Neural crest cell (in vitro differentiated cells): ENCODE data around the gene SAXO2. TPM values are rescaled to one million over a fixed set of nuclear protein-coding genes. Genes with fewer than 3 reads are reported as not detected.
"Not testable (repeated sequence)": the region's sequence is repeated elsewhere in the genome, so short reads cannot be mapped to it uniquely, and the experiment has no call there.

Source experiments
- DNase-seq: peaks from one replicate; pipeline ENCODE4 v3.0.0; 2021; ENCODE audit warnings: low read depth, mixed read lengths, low spot score
- H3K27ac Mint-ChIP-seq: one replicate; pipeline ENCODE4 v1.8.0; 2021; ENCODE audit warnings: mild to moderate bottlenecking, mixed read lengths; ENCODE audit not compliant: unreplicated experiment
- H3K27me3 Mint-ChIP-seq: 2 replicates; pipeline ENCODE4 v1.8.0; 2021; ENCODE audit warnings: low read depth, mild to moderate bottlenecking, mixed read lengths
- H3K36me3 Mint-ChIP-seq: 2 replicates; pipeline ENCODE4 v1.8.0; 2021; ENCODE audit warnings: low read depth, mild to moderate bottlenecking, mixed read lengths
- H3K4me1 Mint-ChIP-seq: 2 replicates; pipeline ENCODE4 v1.8.0; 2021; ENCODE audit warnings: mixed read lengths
- H3K4me3 Mint-ChIP-seq: one replicate; pipeline ENCODE4 v1.8.0; 2021; ENCODE audit warnings: mild to moderate bottlenecking, mixed read lengths
- H3K9me3 Mint-ChIP-seq: 2 replicates; pipeline ENCODE4 v1.8.0; 2021; ENCODE audit warnings: mixed read lengths
- total RNA-seq: library from RNA; stranded (reverse); gene quantifications from 2 replicates; pipeline ENCODE4 v1.2.1, GENCODE V29; 2021

Gene SAXO2
- total RNA-seq, 1 donor from 2014 or later: 3.9 TPM

DNA sequence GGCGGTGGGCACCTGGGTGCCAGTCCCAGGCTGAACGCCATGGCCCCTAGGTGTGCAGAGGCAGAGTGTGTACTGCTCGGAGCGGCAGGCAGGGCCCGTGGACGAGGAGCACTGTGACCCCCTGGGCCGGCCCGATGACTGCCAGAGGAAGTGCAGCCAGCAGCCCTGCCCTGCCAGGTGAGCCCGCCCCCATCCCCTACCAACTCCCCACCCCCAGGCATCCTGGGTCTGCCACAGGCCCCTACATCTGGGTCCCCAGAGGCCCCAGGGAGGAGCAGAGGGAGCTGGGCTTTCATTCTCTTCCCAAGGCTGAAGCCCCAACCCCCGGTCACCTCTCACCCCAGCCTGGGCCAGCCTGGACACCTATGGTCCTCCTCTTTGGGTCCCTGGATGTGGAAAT, 63.0 kb downstream of the SAXO2 start:
- H3K36me3 Mint-ChIP-seq, H3K4me3 Mint-ChIP-seq, H3K9me3 Mint-ChIP-seq, H3K27ac Mint-ChIP-seq, H3K4me1 Mint-ChIP-seq, DNase-seq, H3K27me3 Mint-ChIP-seq: not testable (repeated sequence)

DNA sequence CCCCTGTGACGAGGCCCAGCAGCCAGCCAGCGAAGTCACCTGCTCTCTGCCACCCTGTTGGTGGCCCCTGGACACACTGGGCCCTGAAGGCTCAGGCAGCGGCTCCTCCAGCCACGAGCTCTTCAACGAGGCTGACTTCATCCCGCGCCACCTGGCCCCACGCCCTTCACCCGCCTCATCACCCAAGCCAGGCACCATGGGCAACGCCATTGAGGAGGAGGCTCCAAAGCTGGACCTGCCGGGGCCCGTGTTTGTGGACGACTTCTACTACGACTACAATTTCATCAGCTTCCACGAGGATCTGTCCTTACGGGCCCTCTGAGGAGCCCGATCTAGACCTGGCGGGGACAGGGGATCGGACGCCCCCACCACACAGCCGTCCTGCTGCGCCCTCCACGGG, 64.3 kb downstream of the SAXO2 start:
- not testable (repeated sequence) for DNase-seq, H3K4me3 Mint-ChIP-seq, H3K27ac Mint-ChIP-seq, H3K4me1 Mint-ChIP-seq, H3K27me3 Mint-ChIP-seq, H3K36me3 Mint-ChIP-seq, H3K9me3 Mint-ChIP-seq

DNA sequence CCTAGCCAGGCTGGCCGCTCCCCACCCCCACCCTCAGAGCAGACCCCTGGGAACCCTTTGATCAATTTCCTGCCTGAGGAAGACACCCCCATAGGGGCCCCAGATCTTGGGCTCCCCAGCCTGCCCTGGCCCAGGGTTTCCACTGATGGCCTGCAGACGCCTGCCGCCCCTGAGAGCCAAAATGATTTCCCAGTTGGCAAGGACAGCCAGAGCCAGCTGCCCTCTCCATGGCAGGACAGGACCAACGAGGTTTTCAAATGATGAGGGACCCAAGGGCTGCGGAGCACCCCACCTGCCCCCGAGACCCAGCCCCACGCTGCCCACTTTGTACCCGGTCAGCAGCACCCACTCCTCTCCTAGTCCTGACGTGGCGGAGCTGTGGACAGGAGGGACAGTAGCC, 64.8 kb downstream of the SAXO2 start:
- not testable (repeated sequence) for H3K27ac Mint-ChIP-seq, H3K4me1 Mint-ChIP-seq, H3K36me3 Mint-ChIP-seq, H3K4me3 Mint-ChIP-seq, H3K9me3 Mint-ChIP-seq, DNase-seq, H3K27me3 Mint-ChIP-seq

DNA sequence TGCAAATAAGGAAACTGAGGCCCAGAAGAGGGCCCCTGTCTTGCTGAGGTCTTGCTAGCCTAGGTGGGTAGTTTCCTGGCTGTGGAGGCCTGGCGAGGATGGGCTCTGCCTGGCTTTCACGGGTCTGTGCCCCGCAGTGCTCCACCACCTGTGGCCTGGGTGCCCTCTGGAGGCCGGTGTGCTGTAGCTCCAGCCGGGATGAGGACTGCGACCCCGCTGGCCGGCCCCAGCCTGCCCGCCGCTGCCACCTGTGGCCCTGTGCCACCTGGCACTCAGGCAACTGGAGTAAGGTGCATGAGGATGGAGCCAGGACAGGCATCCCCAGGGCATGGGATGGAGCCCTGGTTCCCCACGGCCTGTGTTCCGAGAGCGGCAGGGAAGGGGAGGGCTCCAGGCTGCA, 66.4 kb downstream of the SAXO2 start:
- H3K9me3 Mint-ChIP-seq, H3K4me1 Mint-ChIP-seq, H3K4me3 Mint-ChIP-seq, H3K27ac Mint-ChIP-seq, H3K36me3 Mint-ChIP-seq, H3K27me3 Mint-ChIP-seq, DNase-seq: not testable (repeated sequence)

DNA sequence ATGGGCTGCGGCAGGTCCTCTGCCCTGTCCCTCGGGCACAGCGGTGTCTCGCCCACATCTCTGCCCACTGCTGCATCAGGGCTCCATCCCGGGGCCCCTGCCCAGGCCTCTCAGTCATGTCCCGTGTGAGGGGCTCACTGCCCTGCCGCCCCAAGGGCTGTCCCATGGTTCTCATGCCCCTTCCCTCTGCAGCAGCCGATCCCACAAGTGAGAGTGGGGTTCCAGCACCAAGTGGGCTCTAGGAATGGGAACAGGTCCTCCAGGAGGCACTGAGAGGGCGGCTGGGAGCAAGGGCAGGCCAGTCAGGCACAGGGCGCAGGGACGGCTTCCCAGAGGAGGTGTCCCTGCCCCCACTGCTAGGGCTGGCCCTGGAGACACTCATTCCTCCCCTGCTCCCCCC, 68.3 kb downstream of the SAXO2 start:
- H3K9me3 Mint-ChIP-seq, DNase-seq, H3K4me1 Mint-ChIP-seq, H3K27me3 Mint-ChIP-seq, H3K27ac Mint-ChIP-seq, H3K4me3 Mint-ChIP-seq, H3K36me3 Mint-ChIP-seq: not testable (repeated sequence)

DNA sequence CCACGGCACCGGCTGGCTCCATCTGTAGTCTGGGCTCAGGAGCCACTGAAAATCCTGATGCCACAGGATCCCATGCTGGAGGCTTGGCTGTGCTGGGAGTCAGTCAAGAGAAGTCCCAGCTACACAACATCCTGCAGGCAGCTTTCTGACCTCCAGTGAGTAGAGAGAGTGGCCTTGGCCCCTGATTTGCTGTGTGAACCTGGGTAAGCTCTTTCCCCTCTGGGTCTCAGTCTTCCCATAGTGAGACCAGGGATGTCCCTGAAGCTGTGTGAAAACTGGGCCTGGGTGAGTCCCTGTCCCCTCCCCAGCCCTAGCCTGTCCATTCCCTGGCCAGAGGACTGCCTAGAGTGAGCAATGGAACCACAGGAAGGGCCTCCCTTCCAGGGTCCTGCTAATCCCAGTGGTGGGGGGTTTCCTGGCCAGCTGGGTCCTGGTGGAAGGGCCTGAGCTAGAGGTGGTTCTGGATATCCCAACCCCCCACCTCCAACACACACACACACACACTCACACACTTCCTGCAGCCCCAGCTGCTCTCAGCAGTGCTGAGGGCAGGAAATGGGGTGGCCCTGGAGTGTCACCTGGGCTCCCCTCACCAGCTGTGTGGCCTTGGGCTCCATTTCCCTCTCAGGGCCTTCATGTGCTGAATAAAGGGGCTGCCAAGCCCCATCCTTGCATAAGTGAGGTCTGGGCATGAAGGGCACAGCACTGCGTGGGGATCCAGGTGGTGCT, 69.1 kb downstream of the SAXO2 start:
- H3K9me3 Mint-ChIP-seq, H3K4me3 Mint-ChIP-seq, H3K27ac Mint-ChIP-seq, DNase-seq, H3K4me1 Mint-ChIP-seq, H3K27me3 Mint-ChIP-seq, H3K36me3 Mint-ChIP-seq: not testable (repeated sequence)

DNA sequence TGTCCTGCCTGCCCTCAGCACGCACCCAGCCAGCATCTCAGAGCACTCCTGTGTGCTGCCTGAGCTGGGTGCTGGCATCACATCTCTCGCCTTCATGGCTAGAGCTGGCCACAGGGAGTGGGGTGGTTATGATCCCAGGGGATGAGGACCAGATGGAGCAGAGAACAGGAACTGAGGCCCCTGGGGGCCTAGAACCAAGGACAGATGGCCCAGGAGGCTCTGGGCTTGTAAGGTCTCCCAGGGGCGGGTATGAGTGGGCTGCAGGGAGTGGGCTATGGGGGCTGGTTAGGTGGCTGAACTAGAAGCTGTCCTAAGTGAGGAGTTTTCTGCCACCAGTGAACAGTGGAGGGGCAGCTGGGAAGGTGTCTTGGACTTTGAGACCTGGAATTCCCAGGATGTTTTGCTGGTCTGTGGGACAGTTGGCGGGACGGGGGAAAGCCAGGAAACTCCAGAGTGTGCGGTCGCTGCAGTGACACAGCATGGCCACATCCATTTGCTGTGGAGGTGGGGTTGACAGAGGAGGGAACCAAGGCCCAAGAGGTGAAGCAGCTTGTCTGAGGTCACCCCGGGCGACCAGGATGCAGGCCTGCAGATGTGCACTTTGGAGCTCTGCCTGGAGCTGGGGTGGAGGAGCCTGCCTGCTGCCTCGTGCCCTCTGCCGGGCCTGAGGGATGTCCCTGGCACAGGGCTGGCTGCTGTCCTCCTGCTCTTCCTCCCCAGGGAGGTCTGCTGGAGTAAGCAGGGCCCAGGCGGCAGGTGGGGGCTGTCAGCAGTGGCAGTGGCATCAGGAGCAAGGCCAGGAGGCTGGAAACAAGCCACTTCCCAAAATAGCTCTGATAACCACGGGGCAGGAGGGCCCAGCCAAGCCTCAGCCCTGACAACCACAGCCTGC, 70.3 kb downstream of the SAXO2 start:
- not testable (repeated sequence) for H3K27me3 Mint-ChIP-seq, H3K36me3 Mint-ChIP-seq, H3K9me3 Mint-ChIP-seq, DNase-seq, H3K4me1 Mint-ChIP-seq, H3K27ac Mint-ChIP-seq, H3K4me3 Mint-ChIP-seq

DNA sequence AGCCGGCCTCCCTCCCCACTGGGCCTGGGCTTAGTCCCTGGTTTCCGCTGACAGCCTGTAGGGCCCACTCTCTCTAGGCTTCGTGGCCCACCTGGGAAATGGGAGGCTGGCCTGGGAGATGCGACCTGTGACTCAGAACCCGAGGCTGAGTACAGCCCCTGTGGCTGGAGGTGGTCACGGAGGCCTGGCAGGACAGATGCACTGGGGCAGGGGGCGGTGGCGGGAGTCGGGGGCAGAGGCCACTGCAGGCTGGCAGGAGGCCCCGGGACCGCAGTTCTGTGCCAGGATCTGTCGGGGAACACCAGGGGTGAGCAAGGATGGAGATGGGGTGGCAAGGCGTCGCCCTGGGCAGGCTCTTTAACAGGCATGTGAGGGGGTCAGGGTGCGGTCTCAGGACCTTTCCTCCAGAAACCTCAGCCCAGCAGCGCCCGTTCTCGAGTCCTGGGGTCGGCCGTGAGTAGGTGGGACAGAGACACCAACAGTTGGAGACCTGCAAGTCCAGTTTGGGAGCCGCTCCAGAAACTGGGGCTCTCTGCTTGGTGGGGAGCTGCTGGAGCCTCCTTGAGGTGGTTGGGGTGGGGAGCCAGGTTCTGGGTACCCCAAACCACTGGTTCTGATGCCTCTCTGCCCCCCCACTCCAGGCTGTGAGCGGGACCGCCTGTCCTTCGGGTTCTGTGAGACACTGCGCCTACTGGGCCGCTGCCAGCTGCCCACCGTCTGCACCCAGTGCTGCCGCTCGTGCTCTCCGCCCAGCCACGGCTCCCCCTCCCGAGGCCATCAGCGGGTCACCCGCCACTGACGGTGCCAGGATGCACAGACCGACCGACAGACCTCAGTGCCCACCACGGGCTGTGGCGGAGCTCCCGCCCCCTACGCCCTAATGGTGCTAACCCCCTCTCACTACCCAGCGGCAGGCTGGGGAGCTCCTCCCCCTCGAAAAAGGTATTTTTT, 71.3 kb downstream of the SAXO2 start:
- H3K27me3 Mint-ChIP-seq, H3K4me3 Mint-ChIP-seq, H3K36me3 Mint-ChIP-seq, H3K9me3 Mint-ChIP-seq, DNase-seq, H3K4me1 Mint-ChIP-seq, H3K27ac Mint-ChIP-seq: not testable (repeated sequence)

Other genes with a start within 250 kb of the SAXO2 start
- 49.5 and 51.7 TPM in 2 replicates for gene MEX3B, start 216.8 kb upstream of the SAXO2 start, total RNA-seq
- 28.0 and 28.5 TPM in 2 replicates for gene EFL1, start 84 bp upstream of the SAXO2 start, total RNA-seq
- 3.6 and 3.7 TPM in 2 replicates for gene GOLGA6L10, start 86.7 kb downstream of the SAXO2 start, total RNA-seq
- 6.4 and 6.6 TPM in 2 replicates for gene GOLGA6L9, start 167.0 kb downstream of the SAXO2 start, total RNA-seq